Erythroblast (primary cell): Measurements from ENCODE around the gene NAP1L1.

Source experiments
- DNase-seq, 2 experiments: peaks; one replicate each; lab custom pipeline; 2025; lab: John Stamatoyannopoulos, UW
- GATA1 ChIP-seq: IDR thresholded peaks from 2 replicates; pipeline ENCODE4 v1.6.1; 2011; ENCODE audit warnings: low read depth, mild to moderate bottlenecking, control low read depth, low read length, moderate library complexity
- POLR2A ChIP-seq: IDR thresholded peaks from 2 replicates; pipeline ENCODE4 v1.6.1; 2011; ENCODE audit warnings: mild to moderate bottlenecking, low read length

The NAP1L1 gene

GRCh38 chr12:76074701-76075336 is 9.7 kb downstream of the NAP1L1 start:
- no peak for TF ChIP-seq POLR2A
- TF ChIP-seq GATA1, result no peak
- DNase-seq, result peak in 1 of 2 experiments; percentile 14

GRCh38 chr12:76073561-76073960 is 10.9 kb downstream of the NAP1L1 start:
- DNase-seq, result no peak
- no peak for TF ChIP-seq GATA1

GRCh38 chr12:76072568-76072967 is 11.9 kb downstream of the NAP1L1 start:
- TF ChIP-seq GATA1, result no peak
- no peak for TF ChIP-seq POLR2A
- DNase-seq, result no peak

GRCh38 chr12:76069339-76069738 is 15.1 kb downstream of the NAP1L1 start:
- DNase-seq, result no peak
- TF ChIP-seq POLR2A, result no peak
- no peak for TF ChIP-seq GATA1

- no peak for DNase-seq
- TF ChIP-seq GATA1 (no peak), POLR2A (no peak)
Measured at GRCh38 chr12:76065917-76066316, 18.6 kb downstream of the NAP1L1 start.

GRCh38 chr12:76064904-76065303 is 19.6 kb downstream of the NAP1L1 start:
- DNase-seq, result peak; percentile 3 to 22
- no peak for TF ChIP-seq GATA1
- TF ChIP-seq POLR2A, result no peak

- TF ChIP-seq POLR2A (no peak), GATA1 (no peak)
- DNase-seq, result no peak
Measured at GRCh38 chr12:76060111-76060510, 24.4 kb downstream of the NAP1L1 start.

- no peak for DNase-seq
- TF ChIP-seq POLR2A, result no peak
- TF ChIP-seq GATA1, result no peak
Measured at GRCh38 chr12:76057326-76057725, 27.2 kb downstream of the NAP1L1 start.

GRCh38 chr12:76055393-76055792 is 29.1 kb downstream of the NAP1L1 start:
- no peak for DNase-seq
- TF ChIP-seq POLR2A, result no peak
- TF ChIP-seq GATA1, result no peak

- TF ChIP-seq POLR2A (no peak), GATA1 (no peak)
- DNase-seq, result no peak
Measured at GRCh38 chr12:76049575-76050251, 34.8 kb downstream of the NAP1L1 start.

- no peak for DNase-seq
- TF ChIP-seq POLR2A (no peak), GATA1 (no peak)
Measured at GRCh38 chr12:76047742-76048141, 36.7 kb downstream of the NAP1L1 start.

GRCh38 chr12:76047060-76047459 is 37.4 kb downstream of the NAP1L1 start:
- TF ChIP-seq GATA1, result no peak
- TF ChIP-seq POLR2A, result no peak
- DNase-seq, result no peak

- DNase-seq, result no peak
- TF ChIP-seq GATA1, result no peak
- TF ChIP-seq POLR2A, result no peak
Measured at GRCh38 chr12:76043377-76043776, 41.1 kb downstream of the NAP1L1 start.

GRCh38 chr12:76042147-76042546 is 42.3 kb downstream of the NAP1L1 start:
- no peak for DNase-seq

GRCh38 chr12:76041406-76041805 is 43.1 kb downstream of the NAP1L1 start:
- TF ChIP-seq POLR2A (no peak), GATA1 (no peak)
- no peak for DNase-seq

More at GRCh38 chr12:76042147-76042546, 42.3 kb downstream of the NAP1L1 start:
- TF ChIP-seq POLR2A (no peak), GATA1 (no peak)
